Aorta (tissue), 5 donors: ENCODE results near the gene PCAT6. TPM values are rescaled to one million over a fixed set of nuclear protein-coding genes. Genes with fewer than 3 reads are reported as not detected.
"Not testable (repeated sequence)": the region's sequence is repeated elsewhere in the genome, so short reads cannot be mapped to it uniquely, and the experiment has no call there.

Experiments used
- ATAC-seq: fragments of 200-7000 bp; cut with Tn5 transposase; one replicate; pipeline ENCODE4 v1.9.1; 2022; ENCODE audit warnings: moderate library complexity; ENCODE audit not compliant: low FRiP score
- DNase-seq, 2 donors: peaks; one replicate each; pipeline ENCODE4 v3.0.0-alpha.2; 2020
- H3K27ac ChIP-seq, 2 donors: one replicate each; pipeline ENCODE4 v1.5.1; 2013; ENCODE audit warnings: low read length in 2 of 2, mild to moderate bottlenecking in 2 of 2, moderate library complexity in 2 of 2, control low read depth in 1 of 2, inconsistent platforms in 1 of 2, low read depth in 1 of 2
- H3K27me3 ChIP-seq, 2 donors: one replicate each; pipeline ENCODE4 v1.6.1; 2013; ENCODE audit warnings: control low read depth in 1 of 2, low read length in 1 of 2, mild to moderate bottlenecking in 1 of 2, moderate library complexity in 1 of 2; ENCODE audit not compliant: insufficient read depth in 2 of 2, control insufficient read depth in 1 of 2
- H3K36me3 ChIP-seq, 2 donors: one replicate each; pipeline ENCODE4 v1.6.1; 2013; ENCODE audit warnings: control low read depth in 1 of 2, low read length in 1 of 2, mild to moderate bottlenecking in 1 of 2; ENCODE audit not compliant: insufficient read depth in 2 of 2, control insufficient read depth in 1 of 2
- H3K4me1 ChIP-seq, 2 donors: one replicate each; pipeline ENCODE4 v1.6.1; 2013; ENCODE audit warnings: low read length in 2 of 2, control low read depth in 1 of 2, mild to moderate bottlenecking in 1 of 2, moderate library complexity in 1 of 2; ENCODE audit not compliant: insufficient read depth in 2 of 2, control insufficient read depth in 1 of 2
- H3K4me3 ChIP-seq, 2 donors: one replicate each; pipeline ENCODE4 v1.5.1; 2013; ENCODE audit warnings: low read length in 2 of 2, control low read depth in 1 of 2, mild to moderate bottlenecking in 1 of 2
- H3K9me3 ChIP-seq: one replicate; pipeline ENCODE4 v1.6.1; 2013; ENCODE audit warnings: mild to moderate bottlenecking, low read length; ENCODE audit not compliant: control insufficient read depth
- WGBS, 2 donors: extraction: QIAGEN DNeasy Blood & Tissue Kit; methylation state at CpG; one replicate each; pipeline ENCODE4 v1.1.7; 2013; 5-methylcytosine and 5-hydroxymethylcytosine counted together
- intact Hi-C, 2 donors: fragments of 100-400 bp; cut with DNase I; formaldehyde crosslinking; loops; one replicate each; pipeline versions ENCODE4 v1.14.2 to v1.15.0; 2022
- polyA plus RNA-seq, 2 donors: library from polyadenylated mRNA; stranded (reverse); fragments of 200-250 nt; gene quantifications; one replicate each; pipeline ENCODE4 v1.2.3, GENCODE V29; 2013
- total RNA-seq, 2 donors: library from RNA; stranded (reverse); fragmentation: NEBNext Ultra II Directional; extraction: Animal tissue kit (Norgen Biotek cat#: 25700); gene quantifications; one replicate each; pipeline ENCODE4 v1.2.1, GENCODE V29; 2021
- donor health status: healthy with polysubstance abuse.
- donor health status: Bipolar disorder and iron deficiency.
- donor health status: DM: no; HTN: no; CAD: no.
- donor health status: DM: no; HTN: no; CAD: no.
- donor health status: DM: yes; HTN: yes; CAD: no.

Gene PCAT6
- total and polyA plus RNA-seq, 4 donors: 0.49 to 2.8 (median 1.7) TPM; not detected in 1

DNA sequence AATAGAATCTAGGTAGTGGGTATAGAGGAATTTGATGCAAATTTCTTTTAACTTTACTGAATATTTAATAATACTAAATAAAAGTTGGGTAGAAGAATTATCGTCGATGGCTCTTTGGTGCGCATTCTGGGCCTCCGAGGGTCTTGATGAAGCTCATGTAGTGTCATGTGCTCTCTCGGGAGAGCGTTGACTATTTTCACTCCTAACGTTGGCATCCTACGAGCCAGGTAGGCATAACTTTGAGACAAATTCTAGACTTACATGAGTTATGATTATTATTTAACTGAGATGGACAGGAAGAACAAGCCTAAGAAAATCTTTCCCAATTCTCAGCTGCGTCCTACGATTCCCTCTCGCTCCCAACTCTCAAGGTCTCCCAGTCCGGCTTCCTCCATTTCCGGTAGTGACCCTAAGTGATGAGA lies 550 bp upstream of the PCAT6 start:
- 5 to 6% methylated on average over 13 of the region's 13 CpGs for WGBS, 2 donors
- Histone ChIP-seq H3K4me1 (peaks cover 0 to 4% of the 10 kb centered on the region in 2 donors), H3K9me3 (no peaks in the 10 kb centered on the region), H3K4me3 (peak overlapping the region; percentile 62 to 76), H3K36me3 (no peaks in the 10 kb centered on the region), H3K27ac (peak overlapping the region in 1 of 2 donors; percentile 30), H3K27me3 (no peaks in the 10 kb centered on the region)
- ATAC-seq (no peak), DNase-seq (no peak)
- intact Hi-C loops: loop anchor here in 1 of 2 donors (2.0 kb wide), 1 partner anchor 79 kb away; the partner anchor contains the start of gene RABIF

DNA sequence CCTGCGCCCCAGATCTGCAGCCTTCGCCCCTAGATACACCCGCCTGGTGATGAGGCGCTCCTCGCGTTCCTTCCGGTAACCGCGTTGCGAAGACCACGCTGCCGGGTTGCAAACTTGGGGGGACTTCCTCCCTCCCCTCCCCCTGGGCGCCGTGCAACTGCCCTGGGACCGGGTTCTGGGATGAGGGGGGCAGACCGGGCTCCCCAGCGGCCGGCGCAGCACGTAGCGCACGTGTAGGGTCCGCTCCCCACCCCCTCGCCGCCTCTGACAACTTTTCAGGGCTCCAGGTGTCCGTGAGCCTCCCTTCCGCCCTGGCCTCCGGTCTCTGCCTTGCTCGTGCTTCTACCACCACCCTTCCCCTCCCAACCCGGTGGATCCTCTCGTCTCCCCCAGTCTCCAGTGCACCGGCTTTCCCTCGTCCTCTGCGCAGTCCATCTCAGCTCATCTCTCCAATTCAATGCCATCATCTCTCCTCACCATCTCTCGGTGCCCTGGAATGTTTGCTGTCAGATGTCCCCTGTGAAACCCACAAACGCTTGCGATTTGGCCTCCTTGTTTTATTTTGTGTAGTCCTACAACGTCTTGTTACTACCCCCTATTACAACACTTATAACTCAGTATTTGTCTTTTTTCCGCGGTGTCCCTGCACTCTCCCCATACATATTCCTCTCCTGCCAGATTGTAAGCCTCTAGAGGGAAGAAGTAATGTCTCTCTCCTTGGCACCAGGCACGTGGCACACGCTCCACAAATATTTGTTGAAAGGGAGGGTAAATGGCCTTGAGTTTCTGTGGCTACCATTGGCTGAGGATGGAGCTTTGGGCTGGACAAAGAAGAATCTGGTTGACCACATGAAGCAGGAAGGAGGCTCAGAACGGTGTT lies 782 bp downstream of the PCAT6 start:
- DNase-seq: peak in 1 of 2 donors; percentile 52
- H3K4me3 ChIP-seq: peak overlapping the region; percentile 62 to 76
- H3K27ac ChIP-seq: no peak overlapping the region
- peak; percentile 24 for ATAC-seq
- intact Hi-C loops: loop anchor here in 1 of 2 donors (2.0 kb wide), 1 partner anchor 77 kb away; the partner anchor contains the start of gene RABIF
- no peaks in the 10 kb centered on the region for H3K27me3 ChIP-seq
- 7 to 9% methylated on average over 36 to 43 of the region's 43 CpGs for WGBS, 2 donors
- H3K9me3 ChIP-seq: no peaks in the 10 kb centered on the region
- no peaks in the 10 kb centered on the region for H3K4me1 ChIP-seq
- no peaks in the 10 kb centered on the region for H3K36me3 ChIP-seq

DNA sequence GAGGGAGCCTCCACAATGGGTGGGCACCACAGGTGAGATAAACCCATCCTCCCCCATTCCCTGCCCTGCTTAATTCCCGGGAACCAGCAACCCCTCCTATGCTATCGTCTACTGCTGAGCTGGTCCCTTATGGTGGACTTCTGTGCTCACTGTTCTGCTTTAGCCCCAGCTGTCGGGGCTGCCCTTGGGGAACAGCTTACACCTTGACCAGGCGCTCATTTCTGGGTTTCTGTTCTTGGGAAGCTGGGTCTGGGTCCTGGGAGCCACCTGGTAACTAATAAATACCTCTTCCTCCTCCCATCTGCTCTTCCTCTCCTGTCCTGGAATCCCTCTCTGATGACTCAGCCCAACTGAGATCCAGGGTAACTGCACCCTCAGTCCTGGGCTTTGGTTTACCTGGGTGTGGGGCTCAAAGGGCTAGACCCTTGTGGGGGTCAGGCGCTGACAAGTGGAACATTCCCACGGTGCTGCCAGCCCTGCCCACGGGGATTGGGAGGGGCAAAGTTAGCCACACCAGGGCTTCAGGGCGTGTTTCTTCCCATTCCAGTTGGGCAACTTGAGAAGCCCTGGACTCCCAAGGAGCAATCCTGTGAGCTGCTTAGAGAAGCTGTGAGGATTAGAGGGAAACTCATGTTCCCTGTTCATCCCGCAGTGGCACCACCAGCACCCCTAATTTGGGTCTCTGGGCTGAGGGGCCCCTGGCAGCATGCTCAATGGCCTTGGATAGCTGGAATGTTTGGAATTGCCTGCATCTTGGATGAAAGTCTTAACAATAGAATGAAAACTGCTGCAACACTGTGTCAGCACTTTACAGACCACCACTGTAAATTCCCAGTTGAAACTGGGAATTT lies 1.6 kb downstream of the PCAT6 start:
- no peaks in the 10 kb centered on the region for H3K9me3 ChIP-seq
- H3K4me3 ChIP-seq: no peak overlapping the region
- H3K4me1 ChIP-seq: no peaks in the 10 kb centered on the region
- H3K27ac ChIP-seq: no peak overlapping the region
- ATAC-seq: no peak
- no peaks in the 10 kb centered on the region for H3K27me3 ChIP-seq
- 68 to 70% methylated on average over 9 of the region's 9 CpGs for WGBS, 2 donors
- H3K36me3 ChIP-seq: no peaks in the 10 kb centered on the region
- DNase-seq: no peak
- intact Hi-C loops: no loop called here

DNA sequence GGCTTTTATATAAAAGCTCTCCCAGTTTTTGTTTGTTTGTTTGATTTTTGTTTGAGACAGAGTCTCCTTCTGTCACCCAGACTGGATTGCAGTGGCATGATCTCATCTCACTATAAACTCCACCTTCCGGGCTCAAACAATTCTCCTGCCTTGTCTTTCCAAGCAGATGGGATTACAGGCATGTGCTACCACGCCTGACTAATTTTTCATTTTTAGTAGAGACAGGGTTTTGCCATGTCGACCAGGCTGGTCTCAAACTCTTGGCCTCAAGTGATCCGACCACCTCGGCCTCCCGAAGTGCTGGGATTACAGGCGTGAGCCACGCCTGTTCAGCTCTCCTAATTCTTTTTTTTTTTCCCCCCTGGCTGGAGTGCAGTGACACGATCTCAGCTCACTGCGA lies 4.4 kb downstream of the PCAT6 start:
- H3K4me1 ChIP-seq: no peaks in the 10 kb centered on the region
- no peaks in the 10 kb centered on the region for H3K36me3 ChIP-seq
- H3K9me3 ChIP-seq: no peaks in the 10 kb centered on the region
- no peaks in the 10 kb centered on the region for H3K27me3 ChIP-seq
- H3K27ac ChIP-seq: no peak overlapping the region
- 79 to 85% methylated on average over 10 of the region's 10 CpGs for WGBS, 2 donors
- H3K4me3 ChIP-seq: no peak overlapping the region
- ATAC-seq (no peak), DNase-seq (no peak)
- intact Hi-C loops: no loop called here

DNA sequence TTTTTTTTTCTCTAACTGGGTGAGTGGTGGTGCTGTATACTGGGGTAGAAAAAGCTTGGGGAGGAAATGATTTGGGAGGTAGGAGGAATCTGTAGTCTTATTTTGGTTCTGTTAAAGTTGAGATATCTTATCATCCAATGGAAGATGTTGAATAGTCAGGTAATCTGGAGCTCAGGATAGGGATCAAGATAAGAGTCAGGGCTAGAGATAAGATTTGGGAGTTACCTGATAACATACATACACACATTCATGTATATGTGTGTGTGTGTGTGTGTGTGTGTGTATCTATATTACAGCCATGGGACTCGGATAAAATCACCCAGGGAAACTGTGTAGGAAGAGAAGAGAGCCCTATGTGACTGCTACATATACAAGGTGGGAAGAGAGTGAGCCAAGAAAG lies 8.1 kb downstream of the PCAT6 start:
- Histone ChIP-seq H3K27ac (no peak overlapping the region), H3K4me1 (no peaks in the 10 kb centered on the region), H3K9me3 (no peaks in the 10 kb centered on the region), H3K27me3 (no peaks in the 10 kb centered on the region), H3K4me3 (no peak overlapping the region), H3K36me3 (no peaks in the 10 kb centered on the region)
- DNase-seq (no peak), ATAC-seq (no peak)
- WGBS, 2 donors: 50 to 60% methylated on average over 1 of the region's 1 CpG
- intact Hi-C loops: no loop called here

DNA sequence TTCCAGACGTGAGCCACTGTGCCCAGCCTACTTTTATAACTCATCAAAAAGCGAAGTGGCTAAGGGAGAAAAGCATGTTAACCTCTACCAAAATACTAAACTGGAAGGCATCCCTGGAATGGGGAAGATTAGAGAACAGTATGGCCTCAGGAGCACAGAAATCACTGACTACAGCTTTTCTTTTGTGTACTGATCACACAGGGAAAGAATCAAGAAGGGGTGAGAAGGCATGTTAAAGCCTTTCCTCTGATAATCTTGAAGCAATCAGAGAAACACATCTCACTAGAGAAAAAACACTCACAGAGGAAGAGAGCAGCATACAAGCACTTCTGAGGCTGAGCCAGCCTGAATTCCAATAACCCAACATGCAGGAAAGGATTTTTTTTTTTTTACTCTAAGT lies 10.7 kb downstream of the PCAT6 start:
- H3K4me3 ChIP-seq: no peak overlapping the region
- intact Hi-C loops: no loop called here
- 21 to 23% methylated on average over 2 of the region's 2 CpGs for WGBS, 2 donors
- H3K27ac ChIP-seq: no peak overlapping the region
- no peaks in the 10 kb centered on the region for H3K4me1 ChIP-seq
- ATAC-seq: no peak
- no peak for DNase-seq
- H3K27me3 ChIP-seq: no peaks in the 10 kb centered on the region
- no peaks in the 10 kb centered on the region for H3K36me3 ChIP-seq
- no peaks in the 10 kb centered on the region for H3K9me3 ChIP-seq

DNA sequence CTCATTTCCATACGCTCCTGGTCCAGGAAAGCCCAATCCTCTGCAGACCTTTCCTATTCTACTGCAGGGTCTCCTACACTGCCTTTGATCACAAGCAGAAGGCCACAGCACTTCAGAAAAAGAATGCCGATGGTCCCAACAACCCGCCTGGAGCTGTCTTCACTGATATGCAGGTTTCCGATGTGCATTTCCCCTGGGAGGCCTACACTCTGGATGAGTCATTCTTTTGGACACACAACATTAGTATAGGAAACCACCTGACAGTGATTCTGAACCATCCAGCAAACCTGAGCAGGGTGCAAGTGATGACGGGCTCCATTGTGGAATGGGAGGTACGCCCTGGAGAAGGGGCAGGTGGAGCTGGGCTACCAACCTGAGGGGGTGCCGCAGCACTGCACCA lies 15.0 kb downstream of the PCAT6 start:
- Histone ChIP-seq H3K4me1 (no peaks in the 10 kb centered on the region), H3K9me3 (no peaks in the 10 kb centered on the region), H3K36me3 (no peaks in the 10 kb centered on the region), H3K4me3 (no peak overlapping the region), H3K27ac (no peak overlapping the region), H3K27me3 (no peaks in the 10 kb centered on the region)
- ATAC-seq (no peak), DNase-seq (no peak)
- intact Hi-C loops: no loop called here
- 86 to 87% methylated on average over 7 of the region's 7 CpGs for WGBS, 2 donors

DNA sequence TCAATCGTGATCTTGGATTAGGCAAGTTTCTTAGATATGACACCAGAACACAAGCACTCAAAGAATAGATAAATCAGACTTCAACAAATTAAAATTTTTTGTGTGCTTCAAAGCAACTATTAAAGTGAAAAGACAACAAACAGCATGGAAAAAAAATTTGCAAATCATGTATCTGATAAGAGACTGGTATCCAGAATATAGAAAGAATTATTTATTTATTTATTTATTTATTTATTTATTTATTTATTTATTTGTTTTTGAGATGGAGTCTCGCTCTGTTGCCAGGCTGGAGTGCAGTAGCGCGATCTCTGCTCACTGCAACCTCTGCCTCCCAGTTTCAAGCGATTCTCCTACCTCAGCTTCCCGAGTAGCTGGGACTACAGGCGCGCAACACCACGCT lies 18.5 kb downstream of the PCAT6 start:
- intact Hi-C loops: not testable (repeated sequence)

More for the DNA sequence above, 18.5 kb downstream of the PCAT6 start:
- H3K4me3 ChIP-seq, H3K36me3 ChIP-seq, H3K9me3 ChIP-seq, H3K4me1 ChIP-seq, H3K27me3 ChIP-seq, DNase-seq, H3K27ac ChIP-seq, ATAC-seq: not testable (repeated sequence)
- 95 to 99% methylated on average over 9 of the region's 9 CpGs for WGBS, 2 donors
